Effector memory CD4-positive, alpha-beta T cell (primary cell): Measurements from ENCODE around the gene OR6C1.

ENCODE experiments used
- DNase-seq, 3 donors: peaks; one replicate each; pipeline ENCODE4 v3.0.0-alpha.2; 2020
- H3K27ac ChIP-seq: 2 replicates; pipeline ENCODE4 v1.7.0; 2013; ENCODE audit warnings: mild to moderate bottlenecking, low read length, moderate library complexity; ENCODE audit not compliant: insufficient read depth, poor library complexity, severe bottlenecking
- H3K27me3 ChIP-seq: replicated peaks from 2 replicates; pipeline ENCODE4 v1.7.0; 2013; ENCODE audit warnings: mild to moderate bottlenecking, low read length; ENCODE audit not compliant: insufficient read depth, control insufficient read depth, poor library complexity, severe bottlenecking
- H3K36me3 ChIP-seq: 2 replicates; pipeline ENCODE4 v1.7.0; 2013; ENCODE audit warnings: mild to moderate bottlenecking, low read length, moderate library complexity; ENCODE audit not compliant: control insufficient read depth, insufficient read depth
- H3K4me1 ChIP-seq: 2 replicates; pipeline ENCODE4 v1.7.0; 2013; ENCODE audit warnings: low read length, mild to moderate bottlenecking; ENCODE audit not compliant: control insufficient read depth, insufficient read depth, poor library complexity, severe bottlenecking
- H3K4me3 ChIP-seq: 2 replicates; pipeline ENCODE4 v1.7.0; 2013; ENCODE audit warnings: low read length, low read depth, mild to moderate bottlenecking; ENCODE audit not compliant: insufficient read depth, poor library complexity, severe bottlenecking
- H3K9me3 ChIP-seq: 2 replicates; pipeline ENCODE4 v1.7.0; 2013; ENCODE audit warnings: mild to moderate bottlenecking, low read length, moderate library complexity; ENCODE audit not compliant: control insufficient read depth

The OR6C1 gene

GRCh38 chr12:55365086-55365485 lies 50.9 kb downstream of the OR6C1 start:
- DNase-seq = no peak
- no peaks in the 10 kb centered on the region for H3K36me3 ChIP-seq
- H3K27me3 ChIP-seq = no peaks in the 10 kb centered on the region
- H3K9me3 ChIP-seq = no peaks in the 10 kb centered on the region
- H3K27ac ChIP-seq = no peak overlapping the region
- H3K4me3 ChIP-seq = no peak overlapping the region
- H3K4me1 ChIP-seq = no peaks in the 10 kb centered on the region
